K562 (cell line): ENCODE measurements around the gene GARRE1. TPM values are rescaled to one million over a fixed set of nuclear protein-coding genes. Genes with fewer than 3 reads are reported as not detected.

Experiments
- ATAC-seq: fragments of 200-7000 bp; cut with Tn5 transposase; 3 replicates; pipeline ENCODE4 v1.9.1; 2020; ENCODE audit warnings: moderate library complexity
- BruUV-seq: library from RNA; stranded (reverse); fragments of 400-500 nt; replicated peaks from 2 replicates; lab custom pipeline; 2021; lab: Mats Ljungman, UMichigan
- CTCF ChIA-PET: fragments of 300-600 bp; formaldehyde crosslinking; extraction: SDS; loops from one replicate; lab custom pipeline; 2021; ENCODE audit warnings: low intra/inter-chr PET ratio; lab: Yijun Ruan, JAX
- POLR2A ChIA-PET: fragments of 300-600, 350-650 bp; sonication (Branson Sonifier 250); formaldehyde crosslinking; extraction: SDS; loops from one replicate; lab custom pipeline; 2021; ENCODE audit warnings: antibody characterized with exemption, inconsistent platforms; lab: Yijun Ruan, JAX
- DNase-seq, 4 experiments: peaks; one replicate each; pipeline versions ENCODE4 v3.0.0 to v3.0.0-alpha.2; 2011 to 2018; ENCODE audit warnings: low spot score in 3 of 4, mixed read lengths in 3 of 4; ENCODE audit errors: extremely low read depth in 1 of 4
- FAIRE-seq: peaks from 2 replicates; lab custom pipeline; 2011; peaks lifted over from hg19 to GRCh38; lab: Jason Lieb, UNC
- H2AFZ ChIP-seq: 2 replicates; pipeline ENCODE4 v1.6.0; 2011; ENCODE audit warnings: low read depth, low read length, control low read depth, inconsistent platforms
- H3K27ac ChIP-seq: fragments of 200-600 bp; 3 replicates; pipeline ENCODE4 v1.8.0; 2011; ENCODE audit warnings: low read depth, mild to moderate bottlenecking, control low read depth, inconsistent platforms, low read length, moderate library complexity, mixed read lengths; ENCODE audit errors: extremely low read depth
- H3K27me3 ChIP-seq, 2 experiments: fragments of 300-600 bp in 1 of 2; 2 replicates in 1 of 2; 3 replicates in 1 of 2; pipeline versions ENCODE4 v1.6.0 to v1.8.0; 2011; ENCODE audit warnings: inconsistent platforms in 2 of 2, low read length in 2 of 2, mild to moderate bottlenecking in 1 of 2, mixed read lengths in 1 of 2, moderate library complexity in 1 of 2; ENCODE audit not compliant: control insufficient read depth in 2 of 2, insufficient read depth in 2 of 2
- H3K36me3 ChIP-seq: fragments of 300-600 bp; 3 replicates; pipeline ENCODE4 v1.8.0; 2011; ENCODE audit warnings: mild to moderate bottlenecking, low read length, inconsistent platforms; ENCODE audit not compliant: control insufficient read depth, insufficient read depth
- H3K4me1 ChIP-seq, 2 experiments: fragments of 200-600 bp in 1 of 2; replicated peaks in 1 of 2; 2 replicates in 1 of 2; 3 replicates in 1 of 2; pipeline versions ENCODE4 v1.5.1 to v1.8.0; 2011; ENCODE audit warnings: inconsistent platforms in 2 of 2, low read length in 2 of 2, mild to moderate bottlenecking in 1 of 2, mixed read lengths in 1 of 2, moderate library complexity in 1 of 2; ENCODE audit not compliant: control insufficient read depth in 2 of 2, insufficient read depth in 2 of 2
- H3K4me2 ChIP-seq: 2 replicates; pipeline ENCODE4 v1.6.1; 2011; ENCODE audit warnings: low read length, control low read depth, inconsistent platforms, mixed read lengths; ENCODE audit not compliant: insufficient read depth
- H3K4me3 ChIP-seq: fragments of 200-600 bp; sonication (generic), shearing (Covaris generic); 2 replicates; pipeline ENCODE4 v1.5.1; 2016; ENCODE audit warnings: control low read depth, inconsistent platforms
- H3K79me2 ChIP-seq: fragments of 200-600 bp; 3 replicates; pipeline ENCODE4 v1.8.0; 2011; ENCODE audit warnings: low read length, inconsistent platforms; ENCODE audit not compliant: control insufficient read depth, insufficient read depth
- H3K9ac ChIP-seq, 2 experiments: 2 replicates each; pipeline versions ENCODE4 v1.6.0 to v1.6.1; 2011; ENCODE audit warnings: low read depth in 2 of 2, low read length in 2 of 2, control low read depth in 1 of 2, inconsistent platforms in 1 of 2, mild to moderate bottlenecking in 1 of 2, mixed read lengths in 1 of 2; ENCODE audit not compliant: insufficient read depth in 1 of 2
- H3K9me1 ChIP-seq: one replicate; pipeline ENCODE4 v1.6.0; 2011; ENCODE audit warnings: inconsistent platforms, mild to moderate bottlenecking, low read length, moderate library complexity; ENCODE audit not compliant: control insufficient read depth, insufficient read depth
- H3K9me3 ChIP-seq: replicated peaks from 2 replicates; pipeline ENCODE4 v1.5.1; 2011; ENCODE audit warnings: low read depth, low read length, inconsistent platforms; ENCODE audit not compliant: control insufficient read depth, insufficient read depth
- H4K20me1 ChIP-seq: replicated peaks from 2 replicates; pipeline ENCODE4 v1.6.1; 2011; ENCODE audit warnings: low read length, inconsistent platforms, mixed read lengths; ENCODE audit not compliant: control insufficient read depth, insufficient read depth
- ATF6 ChIP-seq: sonication (generic); formaldehyde crosslinking; IDR thresholded peaks from 2 replicates; pipeline ENCODE4 v1.4.0; 2020; ENCODE audit warnings: mild to moderate bottlenecking, missing genetic modification reagents
- CC2D1A ChIP-seq: fragments of 450-650 bp; IDR thresholded peaks from 2 replicates; pipeline ENCODE4 v1.6.1; 2017; ENCODE audit warnings: mild to moderate bottlenecking
- DNMT1 ChIP-seq: fragments of 450-650 bp; IDR thresholded peaks from 2 replicates; pipeline ENCODE4 v1.6.1; 2016; ENCODE audit warnings: antibody characterized with exemption, mild to moderate bottlenecking
- FOXP4 ChIP-seq: sonication (generic); formaldehyde crosslinking; IDR thresholded peaks from 2 replicates; pipeline ENCODE4 v1.8.0; 2022; ENCODE audit warnings: mild to moderate bottlenecking, missing genetic modification reagents, borderline replicate concordance
- KDM1A ChIP-seq, 2 experiments: fragments of 450-650 bp; IDR thresholded peaks; 2 replicates each; pipeline ENCODE4 v1.6.1; 2016; ENCODE audit warnings: mild to moderate bottlenecking in 2 of 2
- KHSRP ChIP-seq: fragments of 450-650 bp; IDR thresholded peaks from 2 replicates; pipeline ENCODE4 v1.6.1; 2017
- MBD1 ChIP-seq: fragments of 250-450 bp; sonication (Bioruptor Pico); IDR thresholded peaks from 2 replicates; pipeline ENCODE4 v1.8.0; 2022; ENCODE audit warnings: inconsistent platforms
- SAFB ChIP-seq: fragments of 200-400 bp; formaldehyde crosslinking; IDR thresholded peaks from 2 replicates; pipeline ENCODE4 v1.6.1; 2017; ENCODE audit warnings: low read depth, low read length, borderline replicate concordance
- SETDB1 ChIP-seq: IDR thresholded peaks from one replicate; pipeline ENCODE4 v1.6.1; 2012; ENCODE audit warnings: low read length, control low read depth, inconsistent platforms
- SMARCC2 ChIP-seq: fragments of 450-650 bp; IDR thresholded peaks from 2 replicates; pipeline ENCODE4 v1.6.1; 2017; ENCODE audit warnings: antibody characterized with exemption, moderate library complexity, mild to moderate bottlenecking, low read depth
- SRF ChIP-seq, 2 experiments: fragments of 250-450, 450-650 bp in 1 of 2; sonication (Bioruptor Pico) in 1 of 2; sonication (generic) in 1 of 2; formaldehyde crosslinking; IDR thresholded peaks; 2 replicates each; pipeline versions ENCODE4 v1.5.0 to v1.5.1; 2020 to 2022; ENCODE audit warnings: mild to moderate bottlenecking in 1 of 2, missing genetic modification reagents in 1 of 2
- SUPT5H ChIP-seq: fragments of 450-650 bp; IDR thresholded peaks from 2 replicates; pipeline ENCODE4 v1.6.1; 2016
- ZNF140 ChIP-seq: fragments of 250-450 bp; sonication (Bioruptor Pico); IDR thresholded peaks from 2 replicates; pipeline ENCODE4 v1.8.0; 2021; ENCODE audit warnings: moderate library complexity, mild to moderate bottlenecking, inconsistent platforms
- ZNF253 ChIP-seq: fragments of 250-450 bp; sonication (Bioruptor Pico); conservative IDR thresholded peaks from 2 replicates; pipeline ENCODE4 v1.6.1; 2021; ENCODE audit warnings: mild to moderate bottlenecking
- ZNF384 ChIP-seq: IDR thresholded peaks from 2 replicates; pipeline ENCODE4 v1.6.1; 2012; ENCODE audit warnings: low read depth, low read length, improper control_type of control experiment
- ZNF707 ChIP-seq: fragments of 250-450 bp; sonication (Bioruptor Pico); conservative IDR thresholded peaks from 2 replicates; pipeline ENCODE4 v1.8.0; 2022; ENCODE audit warnings: inconsistent platforms, mild to moderate bottlenecking, moderate library complexity
- WGBS: fragments of 100-300 bp; shearing (Covaris generic); methylation state at CpG from one replicate; pipeline ENCODE4 v1.1.6; 2016; ENCODE audit warnings: low coverage, mixed read lengths; ENCODE audit not compliant: insufficient coverage; ENCODE audit errors: missing lambda C conversion rate; 5-methylcytosine and 5-hydroxymethylcytosine counted together
- in situ Hi-C: fragments of 300-500 bp; cut with MboI; formaldehyde crosslinking; loops from 4 replicates; pipeline ENCODE4 v1.15.0; 2018; ENCODE audit warnings: inconsistent platforms, mixed read lengths
- intact Hi-C: fragments of 100-400 bp; cut with micrococcal nuclease; formaldehyde crosslinking; loops from 2 replicates; pipeline ENCODE4 v1.14.2; 2022
- polyA plus RNA-seq, 8 experiments: library from polyadenylated mRNA; depleted of rRNA in 4 of 8; stranded (reverse) in 5 of 8; unstranded in 3 of 8; fragments of >200 nt; fragmentation: Nextera tagmentation in 2 of 8; fragmentation: Illumina TruSeq in 1 of 8; extraction: Ambion mirVana in 2 of 8; extraction: Trizol in 1 of 8; gene quantifications; 2 replicates each; pipeline versions ENCODE4 v1.2.1 to v1.2.3, GENCODE V29; 2011 to 2014; ENCODE audit warnings: inconsistent platforms in 1 of 8, missing spikeins in 1 of 8
- total RNA-seq, 7 experiments: library from RNA; depleted of rRNA in 6 of 7; stranded (reverse); fragments of >200 nt in 6 of 7; fragmentation: Illumina TruSeq in 2 of 7; extraction: Trizol in 2 of 7; gene quantifications; 2 replicates each; pipeline versions ENCODE4 v1.2.1 to v1.2.3, GENCODE V29; 2011 to 2021; ENCODE audit warnings: low replicate concordance in 1 of 7
- TF ChIP-seq, protein P1 (sequence below): fragments of 250-450 bp; sonication (Bioruptor Pico); IDR thresholded peaks from 2 replicates; pipeline ENCODE4 v1.5.0; 2022; ENCODE audit warnings: mild to moderate bottlenecking

Gene GARRE1
- total and polyA plus RNA-seq, 9 of the 15 experiments (the other 6 are each of a cell fraction or from before 2014, with no cell fraction given), result 1.6 to 12.8 (median 7.5) TPM

DNA sequence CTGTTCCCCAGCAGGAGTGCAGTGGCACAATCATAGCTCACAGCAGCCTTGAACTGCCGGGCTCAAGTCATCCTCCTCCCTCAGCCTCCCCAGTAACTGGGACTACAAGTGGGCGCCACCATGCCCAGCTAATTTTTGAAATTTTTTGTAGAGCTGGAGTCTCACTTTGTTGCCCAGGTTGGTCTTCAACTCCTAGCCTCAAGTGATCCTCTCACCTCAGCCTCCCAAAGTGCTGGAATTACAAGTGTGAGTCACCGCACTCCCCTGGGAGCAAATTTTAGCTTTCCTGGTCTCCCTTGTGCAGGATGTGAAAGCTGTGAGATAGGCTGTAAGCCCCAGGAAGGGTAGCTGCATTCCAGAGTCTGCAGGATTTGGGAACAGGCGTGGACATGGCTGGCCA lies 5.4 kb upstream of the GARRE1 start:
- CTCF ChIA-PET, result no interaction called here
- H3K4me1 ChIP-seq, result peaks cover 4 to 8% of the 10 kb centered on the region in 2 experiments; a peak in 3 of 5 replicates
- no peak overlapping the region for H3K27ac ChIP-seq
- no peaks in the 10 kb centered on the region for H3K36me3 ChIP-seq
- H4K20me1 ChIP-seq, result no peaks in the 10 kb centered on the region
- in situ Hi-C loops (no loop called here), intact Hi-C loops (no loop called here)
- ATAC-seq (no peak), FAIRE-seq (no peak), DNase-seq (no peak)
- H3K9me1 ChIP-seq, result no peaks in the 10 kb centered on the region
- H3K9me3 ChIP-seq, result no peaks in the 10 kb centered on the region
- H2AFZ ChIP-seq, result no peak overlapping the region
- no TSS peak for BruUV-seq
- no peak overlapping the region for H3K4me3 ChIP-seq
- H3K79me2 ChIP-seq, result no peaks in the 10 kb centered on the region
- 26% methylated on average over 4 of the region's 4 CpGs for WGBS
- no peak overlapping the region for H3K9ac ChIP-seq
- H3K27me3 ChIP-seq, result no peaks in the 10 kb centered on the region
- POLR2A ChIA-PET, result interaction anchor here (1.0 to 1.3 kb wide), 2 partner anchors 12 to 26 kb away, joined by 4 read pairs; no protein-coding TSS in a partner anchor
- H3K4me2 ChIP-seq, result no peak overlapping the region
- TF ChIP-seq ZNF384 (no peak), MBD1 (no peak), SETDB1 (no peak), SAFB (no peak), ZNF140 (no peak), CC2D1A (no peak), ATF6 (CRISPR knock-in tag) (no peak), SUPT5H (no peak), KHSRP (no peak), SMARCC2 (no peak), ZNF253 (no peak), DNMT1 (no peak), KDM1A (IDR thresholded peaks at IDR 0.05) (no peak), ZNF707 (CRISPR knock-in tag) (no peak), FOXP4 (CRISPR knock-in tag) (no peak), SRF (CRISPR knock-in tag; IDR thresholded peaks at IDR 0.05) (no peak)
- TF ChIP-seq, protein P1, sequence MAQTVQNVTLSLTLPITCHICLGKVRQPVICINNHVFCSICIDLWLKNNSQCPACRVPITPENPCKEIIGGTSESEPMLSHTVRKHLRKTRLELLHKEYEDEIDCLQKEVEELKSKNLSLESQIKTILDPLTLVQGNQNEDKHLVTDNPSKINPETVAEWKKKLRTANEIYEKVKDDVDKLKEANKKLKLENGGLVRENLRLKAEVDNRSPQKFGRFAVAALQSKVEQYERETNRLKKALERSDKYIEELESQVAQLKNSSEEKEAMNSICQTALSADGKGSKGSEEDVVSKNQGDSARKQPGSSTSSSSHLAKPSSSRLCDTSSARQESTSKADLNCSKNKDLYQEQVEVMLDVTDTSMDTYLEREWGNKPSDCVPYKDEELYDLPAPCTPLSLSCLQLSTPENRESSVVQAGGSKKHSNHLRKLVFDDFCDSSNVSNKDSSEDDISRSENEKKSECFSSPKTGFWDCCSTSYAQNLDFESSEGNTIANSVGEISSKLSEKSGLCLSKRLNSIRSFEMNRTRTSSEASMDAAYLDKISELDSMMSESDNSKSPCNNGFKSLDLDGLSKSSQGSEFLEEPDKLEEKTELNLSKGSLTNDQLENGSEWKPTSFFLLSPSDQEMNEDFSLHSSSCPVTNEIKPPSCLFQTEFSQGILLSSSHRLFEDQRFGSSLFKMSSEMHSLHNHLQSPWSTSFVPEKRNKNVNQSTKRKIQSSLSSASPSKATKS, result no peak
